Activated T-helper 2 cell treated with anti-CD3 and anti-CD28 coated beads, Interferon-gamma antibody, Interleukin-2, Interleukin-4, amounts not matched to agents 10 μg/mL and 5 μg/mL and 100 μg/mL, durations not matched to agents 14 hours and 24 hours and 36 hours (primary cell): ENCODE measurements around the gene SERBP1. TPM values are rescaled to one million over a fixed set of nuclear protein-coding genes. Genes with fewer than 3 reads are reported as not detected.
"Not testable (repeated sequence)": the region's sequence is repeated elsewhere in the genome, so short reads cannot be mapped to it uniquely, and the experiment has no call there.

Experiments used
- DNase-seq: peaks from one replicate; pipeline ENCODE4 v3.0.0; 2021; ENCODE audit warnings: low spot score
- H3K27ac Mint-ChIP-seq: one replicate; pipeline ENCODE4 v1.8.0; 2021; ENCODE audit warnings: mixed read lengths
- H3K27me3 Mint-ChIP-seq: one replicate; pipeline ENCODE4 v1.8.0; 2021; ENCODE audit warnings: low read depth, mixed read lengths
- H3K36me3 Mint-ChIP-seq: one replicate; pipeline ENCODE4 v1.8.0; 2021; ENCODE audit warnings: low read depth, mixed read lengths
- H3K4me1 Mint-ChIP-seq: one replicate; pipeline ENCODE4 v1.8.0; 2021; ENCODE audit warnings: low read depth, mixed read lengths
- H3K4me3 Mint-ChIP-seq: one replicate; pipeline ENCODE4 v1.8.0; 2021; ENCODE audit warnings: low read depth, mild to moderate bottlenecking, moderate library complexity, mixed read lengths
- H3K9me3 Mint-ChIP-seq: one replicate; pipeline ENCODE4 v1.8.0; 2021; ENCODE audit warnings: mixed read lengths
- intact Hi-C: fragments of 100-400 bp; cut with micrococcal nuclease; formaldehyde crosslinking; loops from one replicate; pipeline ENCODE4 v1.15.1; 2023
- total RNA-seq: library from RNA; stranded (reverse); gene quantifications from 2 replicates; pipeline ENCODE4 v1.2.3, GENCODE V29; 2022

The SERBP1 gene
- total RNA-seq, 1 donor from 2014 or later, result 491 TPM

DNA sequence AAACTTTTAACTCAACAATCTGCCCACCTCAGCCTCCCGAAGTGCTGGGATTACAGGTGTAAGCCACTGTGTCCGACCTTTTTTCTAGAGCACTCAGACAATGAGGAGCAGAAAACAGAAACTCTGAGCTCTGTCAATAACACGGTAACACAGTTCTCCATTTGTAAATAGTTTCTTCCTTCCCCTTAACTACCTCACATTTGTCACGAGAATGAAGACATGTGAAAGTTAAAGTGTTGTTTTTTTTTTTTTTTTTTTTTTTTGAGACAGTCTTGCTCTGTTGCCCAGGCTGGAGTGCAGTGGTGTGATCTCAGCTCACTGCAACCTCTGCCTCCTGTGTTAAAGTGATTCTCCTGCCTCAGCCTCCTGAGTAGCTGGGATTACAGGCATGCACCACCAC lies 12.5 kb downstream of the SERBP1 start:
- peaks cover 45% of the 10 kb centered on the region for H3K4me1 Mint-ChIP-seq
- H3K27me3 Mint-ChIP-seq, DNase-seq, H3K27ac Mint-ChIP-seq, H3K9me3 Mint-ChIP-seq, intact Hi-C loops, H3K4me3 Mint-ChIP-seq: not testable (repeated sequence)
- peaks cover 94% of the 10 kb centered on the region for H3K36me3 Mint-ChIP-seq

DNA sequence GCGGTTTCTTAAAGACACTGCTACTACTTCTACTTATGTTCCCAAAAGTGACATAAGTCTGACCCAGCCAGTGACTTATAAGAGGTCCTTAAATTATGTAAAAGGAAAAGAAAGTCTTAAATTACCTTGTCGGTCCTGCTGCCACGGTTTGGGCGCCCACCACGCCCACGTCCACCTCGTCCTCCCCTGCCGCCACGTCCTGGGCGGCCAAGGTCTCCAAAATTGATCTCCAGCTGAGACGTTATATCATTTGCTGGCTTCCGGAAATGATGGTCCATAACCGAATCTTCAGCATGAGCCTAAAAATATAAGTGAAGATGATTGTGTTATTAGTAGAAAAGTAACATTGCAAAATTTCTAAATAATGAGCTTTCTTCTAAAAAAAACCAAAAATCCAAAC lies 15.2 kb downstream of the SERBP1 start:
- Mint-ChIP-seq H3K27me3 (no peaks in the 10 kb centered on the region), H3K4me3 (no peak overlapping the region), H3K36me3 (peaks cover 89% of the 10 kb centered on the region), H3K27ac (no peak overlapping the region), H3K4me1 (peaks cover 32% of the 10 kb centered on the region), H3K9me3 (no peaks in the 10 kb centered on the region)
- intact Hi-C loops, result no loop called here
- no peak for DNase-seq

DNA sequence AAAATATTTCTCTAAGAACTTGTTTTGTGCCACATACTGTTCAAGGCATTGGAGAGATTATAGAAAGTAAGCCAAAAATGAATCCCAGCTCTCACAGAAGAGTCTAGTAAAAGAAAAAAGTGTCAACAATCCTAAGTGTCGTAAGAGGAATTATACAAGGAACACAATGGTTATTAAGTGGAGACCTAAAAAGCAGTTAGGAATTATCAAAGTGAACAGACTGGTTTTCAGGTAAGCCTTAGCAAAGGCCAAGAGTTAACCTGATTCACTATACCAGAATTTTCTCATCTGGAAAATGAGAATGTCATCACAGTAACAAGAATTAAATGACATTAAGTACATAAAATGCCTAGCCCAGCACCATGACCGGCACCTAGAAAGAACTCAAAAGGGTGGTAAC lies 15.6 kb downstream of the SERBP1 start:
- DNase-seq, result no peak
- Mint-ChIP-seq H3K4me1 (peaks cover 27% of the 10 kb centered on the region), H3K36me3 (peaks cover 89% of the 10 kb centered on the region), H3K9me3 (no peaks in the 10 kb centered on the region), H3K4me3 (no peak overlapping the region), H3K27me3 (no peaks in the 10 kb centered on the region), H3K27ac (no peak overlapping the region)
- intact Hi-C loops, result no loop called here

DNA sequence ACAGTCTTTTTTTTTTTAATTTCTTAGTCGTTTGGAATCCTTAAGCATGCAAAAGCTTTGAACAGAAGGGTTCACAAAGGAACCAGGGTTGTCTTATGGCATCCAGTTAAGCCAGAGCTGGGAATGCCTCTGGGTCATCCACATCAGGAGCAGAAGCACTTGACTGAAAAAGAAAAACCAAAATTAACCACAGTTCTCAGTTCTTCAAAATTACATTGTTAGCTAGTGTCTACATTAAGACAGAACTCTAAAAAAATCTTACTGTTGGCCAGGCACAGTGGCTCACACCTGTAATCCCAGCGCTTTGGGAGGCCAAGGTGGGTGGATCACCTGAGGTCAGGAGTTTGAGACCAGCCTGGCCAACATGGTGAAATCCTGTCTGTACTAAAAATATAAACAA lies 17.1 kb downstream of the SERBP1 start:
- H3K27me3 Mint-ChIP-seq, H3K27ac Mint-ChIP-seq, H3K9me3 Mint-ChIP-seq, DNase-seq, H3K4me3 Mint-ChIP-seq, intact Hi-C loops: not testable (repeated sequence)
- Mint-ChIP-seq H3K36me3 (peaks cover 84% of the 10 kb centered on the region), H3K4me1 (peaks cover 18% of the 10 kb centered on the region)

DNA sequence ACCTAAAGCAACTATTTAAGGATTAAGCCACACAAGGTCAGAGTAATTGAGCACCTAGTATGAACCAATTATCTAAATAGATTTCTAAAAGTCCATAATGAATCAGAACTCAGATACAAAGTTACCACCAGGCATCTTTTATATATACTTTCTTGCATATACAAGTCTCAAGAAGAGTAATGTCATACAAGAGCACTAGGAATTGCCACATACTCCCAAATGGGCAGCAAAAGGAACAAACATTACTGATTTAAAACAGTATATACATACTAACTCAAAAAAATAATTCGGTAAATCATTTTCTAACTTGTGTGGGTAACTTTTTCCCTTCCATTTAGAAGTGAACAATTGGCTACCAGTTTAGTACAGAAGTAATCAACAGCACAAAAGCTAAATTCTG lies 22.1 kb downstream of the SERBP1 start:
- Mint-ChIP-seq H3K9me3 (no peaks in the 10 kb centered on the region), H3K27ac (peak overlapping the region; percentile 31), H3K4me1 (peaks cover 2% of the 10 kb centered on the region), H3K4me3 (no peak overlapping the region), H3K36me3 (peaks cover 64% of the 10 kb centered on the region), H3K27me3 (no peaks in the 10 kb centered on the region)
- intact Hi-C loops, result no loop called here
- no peak for DNase-seq

DNA sequence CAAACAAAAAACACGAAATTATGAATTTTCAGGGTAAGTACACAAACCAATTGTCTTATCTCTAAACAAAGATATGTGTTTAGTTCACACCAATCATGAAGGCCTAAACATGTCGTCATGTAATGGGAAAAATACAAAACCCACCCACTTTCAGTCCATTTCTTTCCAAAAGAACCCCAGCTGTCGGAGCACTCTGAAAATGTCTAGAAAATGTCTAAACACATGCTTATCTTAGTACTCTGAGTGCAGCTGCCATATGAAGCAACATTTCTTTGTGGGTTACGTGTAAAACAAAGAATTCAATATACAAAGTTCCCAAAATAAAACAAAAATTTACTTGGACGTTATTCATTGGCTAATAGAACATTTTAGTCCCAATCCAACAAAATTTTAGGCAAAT lies 22.7 kb downstream of the SERBP1 start:
- no peak overlapping the region for H3K4me3 Mint-ChIP-seq
- peak overlapping the region; percentile 28 for H3K27ac Mint-ChIP-seq
- peaks cover 2% of the 10 kb centered on the region for H3K4me1 Mint-ChIP-seq
- DNase-seq, result no peak
- H3K9me3 Mint-ChIP-seq, result no peaks in the 10 kb centered on the region
- intact Hi-C loops, result no loop called here
- H3K36me3 Mint-ChIP-seq, result peaks cover 60% of the 10 kb centered on the region
- no peaks in the 10 kb centered on the region for H3K27me3 Mint-ChIP-seq

DNA sequence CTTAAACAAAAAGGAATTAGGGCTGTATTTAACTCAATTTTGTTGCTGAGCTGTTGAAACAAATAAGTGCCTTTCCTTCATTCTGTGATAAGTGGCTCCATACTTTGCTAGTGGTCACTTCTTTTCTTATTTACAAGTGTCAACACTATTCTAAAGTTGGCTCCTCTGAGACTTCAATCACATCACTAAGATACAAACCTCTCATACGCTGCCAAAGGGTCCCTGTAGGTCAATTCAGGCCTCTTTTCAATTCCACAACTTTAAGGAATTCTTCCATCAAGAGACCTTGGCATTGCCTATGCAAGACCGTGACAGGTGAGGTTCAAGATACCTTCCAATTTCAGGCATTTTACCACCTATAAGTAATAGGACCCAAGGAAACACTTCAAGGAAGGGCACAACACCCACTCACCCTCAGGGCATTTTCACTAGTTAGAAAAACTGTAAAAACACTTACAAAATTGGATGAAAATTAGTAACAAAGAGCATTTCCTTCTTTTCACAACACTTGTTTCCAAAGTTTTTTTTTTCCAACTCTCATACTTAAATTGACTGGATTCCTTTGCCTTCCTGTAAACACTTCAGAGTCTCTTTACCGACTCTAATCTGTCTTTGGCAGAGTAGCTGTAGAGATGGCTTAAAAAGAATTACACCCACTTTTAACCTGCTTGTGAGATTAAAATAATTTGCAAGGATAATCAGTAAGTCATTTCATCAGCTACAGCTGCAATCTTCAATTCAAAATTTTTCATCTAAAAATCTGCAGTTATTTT lies 24.5 kb downstream of the SERBP1 start:
- no peak for DNase-seq
- Mint-ChIP-seq H3K27ac (no peak overlapping the region), H3K4me3 (no peak overlapping the region), H3K4me1 (peaks cover 4% of the 10 kb centered on the region), H3K27me3 (no peaks in the 10 kb centered on the region), H3K36me3 (peaks cover 56% of the 10 kb centered on the region), H3K9me3 (no peaks in the 10 kb centered on the region)
- intact Hi-C loops, result no loop called here

DNA sequence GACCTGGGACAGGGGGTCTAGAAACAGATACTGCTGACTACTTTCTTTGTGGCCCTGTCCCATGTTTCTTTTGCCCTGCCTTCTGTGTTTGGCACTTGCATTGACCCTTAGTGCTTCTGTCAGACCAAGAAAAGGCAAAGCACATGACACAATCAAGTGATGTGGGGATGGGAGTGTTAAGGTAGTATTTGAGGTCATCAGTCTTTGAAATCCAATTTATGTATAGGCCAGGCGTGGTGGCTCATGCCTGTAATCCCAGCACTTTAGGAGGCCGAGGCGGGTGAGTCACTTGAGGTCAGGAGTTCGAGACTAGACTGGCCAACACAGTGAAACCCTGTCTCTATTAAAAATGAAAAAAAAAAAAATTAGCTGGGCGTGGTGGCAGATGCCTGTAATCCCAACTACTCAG lies 26.0 kb downstream of the SERBP1 start:
- intact Hi-C loops, result loop anchor here (5.0 kb wide), 1 partner anchor 52 kb away; no protein-coding TSS in a partner anchor
- Mint-ChIP-seq H3K9me3 (no peaks in the 10 kb centered on the region), H3K4me3 (no peak overlapping the region), H3K36me3 (peaks cover 56% of the 10 kb centered on the region), H3K27ac (peak overlapping the region; percentile 33), H3K27me3 (no peaks in the 10 kb centered on the region), H3K4me1 (peaks cover 4% of the 10 kb centered on the region)
- no peak for DNase-seq

DNA sequence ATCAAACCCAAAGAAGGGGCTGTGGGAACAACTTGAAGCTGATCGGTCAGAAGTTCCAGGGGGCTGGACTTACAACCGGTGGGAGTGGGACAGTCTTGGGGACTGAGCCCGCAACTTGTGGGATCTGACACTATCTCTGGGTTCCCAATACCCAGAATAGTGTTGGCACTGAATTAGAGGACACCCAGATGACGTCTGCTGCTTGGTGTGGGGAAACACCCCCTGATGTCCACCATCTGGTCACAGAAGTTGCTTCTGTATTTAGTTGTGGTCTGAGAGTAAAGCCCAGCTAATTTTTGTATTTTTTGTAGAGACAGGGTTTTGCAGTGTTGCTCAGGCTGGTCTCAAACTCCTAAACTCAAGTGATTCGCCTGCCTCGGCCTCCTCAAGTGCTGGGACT lies 28.8 kb downstream of the SERBP1 start:
- peaks cover 70% of the 10 kb centered on the region for H3K36me3 Mint-ChIP-seq
- no peak overlapping the region for H3K27ac Mint-ChIP-seq
- no peak for DNase-seq
- peaks cover 6% of the 10 kb centered on the region for H3K4me1 Mint-ChIP-seq
- no peaks in the 10 kb centered on the region for H3K27me3 Mint-ChIP-seq
- no peaks in the 10 kb centered on the region for H3K9me3 Mint-ChIP-seq
- intact Hi-C loops, result loop anchor here (2.0 to 5.0 kb wide), 2 partner anchors 27 to 49 kb away; no protein-coding TSS in a partner anchor
- H3K4me3 Mint-ChIP-seq, result no peak overlapping the region

DNA sequence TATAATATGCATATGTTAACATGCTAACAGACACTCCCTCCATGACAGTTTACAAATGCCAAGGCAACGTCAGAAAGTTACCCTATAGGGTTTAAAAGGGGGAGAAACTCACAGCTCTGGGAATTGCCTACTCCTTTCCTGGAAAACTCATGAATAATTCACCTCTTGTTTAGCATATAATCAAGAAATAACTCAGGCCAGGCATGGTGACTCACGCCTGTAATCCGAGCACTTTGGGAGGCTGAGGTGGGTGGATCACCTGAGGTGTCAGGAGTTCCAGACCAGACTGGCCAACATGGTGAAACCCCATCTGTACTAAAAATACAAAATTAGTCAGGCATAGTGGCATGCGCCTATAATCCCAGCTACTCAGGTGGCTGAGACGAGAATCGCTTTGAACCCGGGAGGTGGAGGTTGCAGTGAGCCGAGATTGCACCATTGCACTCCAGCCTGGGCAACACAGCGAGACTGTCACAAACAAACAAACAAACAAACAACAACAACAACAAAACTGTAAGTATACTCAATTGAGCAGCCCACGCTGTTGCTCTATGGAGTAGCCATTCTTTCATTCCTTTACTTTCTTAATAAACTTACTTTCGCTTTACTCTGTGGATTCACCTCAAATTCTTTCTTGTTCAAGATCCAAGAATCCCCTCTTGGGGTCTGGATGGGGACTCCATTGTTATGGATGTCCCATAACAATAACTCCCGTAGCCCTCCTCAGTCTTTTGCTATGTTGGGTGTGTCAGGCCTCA lies 30.0 kb downstream of the SERBP1 start:
- Mint-ChIP-seq H3K4me1 (peaks cover 11% of the 10 kb centered on the region), H3K36me3 (peaks cover 73% of the 10 kb centered on the region), H3K27ac (peak overlapping the region; percentile 55)
- H3K4me3 Mint-ChIP-seq, H3K27me3 Mint-ChIP-seq, DNase-seq, H3K9me3 Mint-ChIP-seq: not testable (repeated sequence)
- intact Hi-C loops, result loop anchor here (2.0 to 5.0 kb wide), 2 partner anchors 29 to 48 kb away; no protein-coding TSS in a partner anchor

DNA sequence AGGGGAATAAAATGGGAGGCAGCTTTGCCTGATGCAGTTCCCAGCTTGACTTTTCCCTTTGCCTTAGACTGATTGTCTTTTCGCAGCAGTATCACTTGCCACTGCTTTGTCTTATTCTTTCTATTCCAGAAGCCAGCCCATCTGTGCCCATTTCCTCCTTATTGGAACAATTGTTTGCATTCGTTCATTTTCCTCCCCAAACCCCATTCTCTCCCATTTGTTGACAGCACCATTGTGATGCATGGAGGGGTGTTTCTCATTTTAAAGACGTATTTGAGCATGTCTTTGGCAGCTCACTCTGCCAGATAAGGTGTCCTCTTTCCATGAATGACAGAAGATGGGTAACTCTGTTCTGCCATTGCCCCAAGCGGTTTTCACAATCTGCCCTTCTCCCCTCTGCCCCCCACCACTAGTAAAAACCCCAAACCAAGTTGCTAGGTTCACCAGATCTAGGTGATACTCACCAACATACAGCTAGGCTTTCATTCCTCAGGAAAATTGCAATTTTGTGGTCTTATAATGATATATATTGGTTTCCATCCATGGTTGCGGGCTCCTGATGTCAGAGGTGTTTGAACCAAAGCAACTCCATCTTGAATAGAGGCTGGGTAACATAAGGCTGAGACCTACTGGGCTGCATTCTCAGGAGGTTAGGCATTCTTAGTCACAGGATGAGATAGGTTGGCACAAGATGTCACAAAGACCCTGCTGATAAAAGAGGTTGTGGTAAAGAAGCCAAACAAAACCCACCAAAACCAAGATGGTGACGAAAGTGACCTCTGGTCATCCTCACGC lies 30.8 kb downstream of the SERBP1 start:
- Mint-ChIP-seq H3K27me3 (no peaks in the 10 kb centered on the region), H3K4me1 (peaks cover 11% of the 10 kb centered on the region), H3K4me3 (no peak overlapping the region), H3K9me3 (no peaks in the 10 kb centered on the region), H3K36me3 (peaks cover 67% of the 10 kb centered on the region), H3K27ac (peak overlapping the region; percentile 49)
- intact Hi-C loops, result no loop called here
- no peak for DNase-seq

DNA sequence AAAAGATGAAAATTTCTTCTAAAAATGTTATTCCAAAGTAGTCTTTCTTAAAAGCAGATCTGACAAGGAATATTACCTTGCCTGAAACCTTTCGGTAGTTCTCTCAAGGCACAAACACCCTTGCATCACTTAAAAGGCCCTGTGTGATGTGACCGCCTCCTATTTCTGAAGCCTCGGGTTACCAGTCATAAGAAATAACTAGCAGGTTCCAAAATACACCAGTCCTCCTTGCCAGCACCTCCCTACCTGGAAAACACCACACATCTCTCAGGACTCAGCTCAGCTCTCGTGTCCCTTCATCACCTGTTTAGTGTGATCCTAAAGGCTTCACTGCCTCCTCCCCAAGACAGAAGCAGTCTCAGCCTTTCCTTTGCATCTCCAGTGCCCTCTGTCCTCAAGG lies 35.7 kb downstream of the SERBP1 start:
- Mint-ChIP-seq H3K27me3 (no peaks in the 10 kb centered on the region), H3K9me3 (no peaks in the 10 kb centered on the region), H3K4me1 (peaks cover 10% of the 10 kb centered on the region), H3K4me3 (no peak overlapping the region), H3K36me3 (peaks cover 77% of the 10 kb centered on the region), H3K27ac (no peak overlapping the region)
- intact Hi-C loops, result no loop called here
- no peak for DNase-seq
